A549 (cell line): Measurements from ENCODE around the gene HES1. TPM values are rescaled to one million over a fixed set of nuclear protein-coding genes. Genes with fewer than 3 reads are reported as not detected.
A peak's percentile ranks its signal among the peaks of the same experiment; 100 is the strongest.

Source experiments
- ATAC-seq, 2 experiments: fragments of 200-7000 bp in 1 of 2; fragments of >200 bp in 1 of 2; cut with Nextera tagmentation in 1 of 2; cut with Tn5 transposase in 1 of 2; 3 replicates each; pipeline versions ENCODE4 v1.8.0 to v1.9.1; 2018 to 2020; ENCODE audit warnings: mild to moderate bottlenecking in 1 of 2, moderate library complexity in 1 of 2
- CTCF ChIA-PET: fragments of 300-600 bp; sonication (Branson Sonifier 250); formaldehyde crosslinking; extraction: SDS; loops from one replicate; lab custom pipeline; 2021; ENCODE audit warnings: antibody characterized with exemption, inconsistent platforms; lab: Yijun Ruan, JAX
- POLR2A ChIA-PET: fragments of 350-600 bp; formaldehyde crosslinking; extraction: SDS; loops from one replicate; lab custom pipeline; 2021; ENCODE audit warnings: antibody characterized with exemption, inconsistent platforms; lab: Yijun Ruan, JAX
- DNase-seq, 2 experiments: peaks; one replicate each; pipeline versions ENCODE4 v3.0.0 to v3.0.0-alpha.2; 2011 to 2016; ENCODE audit warnings: low read depth in 1 of 2, low spot score in 1 of 2
- FAIRE-seq: peaks from 2 replicates; lab custom pipeline; 2011; peaks lifted over from hg19 to GRCh38; lab: Jason Lieb, UNC
- H3K27ac ChIP-seq, 2 experiments: fragments of >200 bp; sonication (Bioruptor Twin); formaldehyde crosslinking; 3 replicates each; pipeline ENCODE4 v1.5.1; 2016 to 2017
- H3K4me1 ChIP-seq: fragments of >200 bp; sonication (Bioruptor Twin); formaldehyde crosslinking; 3 replicates; pipeline ENCODE4 v1.6.1; 2016
- H3K4me2 ChIP-seq: fragments of >200 bp; sonication (Bioruptor Twin); formaldehyde crosslinking; 3 replicates; pipeline ENCODE4 v1.6.1; 2016
- H3K4me3 ChIP-seq: fragments of >200 bp; sonication (Bioruptor Twin); formaldehyde crosslinking; 3 replicates; pipeline ENCODE4 v1.5.1; 2016
- H3K9me3 ChIP-seq: fragments of >200 bp; sonication (Bioruptor Twin); formaldehyde crosslinking; 3 replicates; pipeline ENCODE4 v1.6.1; 2016
- BHLHE40 ChIP-seq: IDR thresholded peaks from 2 replicates; pipeline ENCODE4 v1.6.1; 2012; ENCODE audit warnings: low read depth, low read length, inconsistent platforms
- CEBPB ChIP-seq, 2 experiments: fragments of >200 bp in 1 of 2; sonication (Bioruptor Twin) in 1 of 2; formaldehyde crosslinking in 1 of 2; IDR thresholded peaks; 2 replicates each; pipeline ENCODE4 v1.6.1; 2012 to 2016
- CHD2 ChIP-seq: fragments of 150-350 bp; IDR thresholded peaks from 2 replicates; pipeline ENCODE4 v1.6.1; 2014; ENCODE audit warnings: low read length; ENCODE audit not compliant: partially characterized antibody
- EHF ChIP-seq: fragments of 250-450 bp; sonication (Bioruptor Pico); IDR thresholded peaks from 2 replicates; pipeline ENCODE4 v1.5.0; 2020; ENCODE audit warnings: mild to moderate bottlenecking
- EP300 ChIP-seq, 2 experiments: fragments of >200 bp; sonication (Bioruptor Twin); formaldehyde crosslinking; IDR thresholded peaks; 2 replicates in 1 of 2; 3 replicates in 1 of 2; pipeline ENCODE4 v1.6.1; 2016 to 2017
- FOSB ChIP-seq: fragments of 250-450 bp; sonication (Bioruptor Pico); IDR thresholded peaks from 2 replicates; pipeline ENCODE4 v1.5.0; 2020; ENCODE audit warnings: mild to moderate bottlenecking, moderate library complexity
- FOSL2 ChIP-seq, 2 experiments: fragments of 450-650 bp in 1 of 2; fragments of >200 bp in 1 of 2; sonication (Bioruptor Twin) in 1 of 2; formaldehyde crosslinking; IDR thresholded peaks; 2 replicates each; pipeline versions ENCODE4 v1.5.0 to v1.6.1; 2016 to 2020; ENCODE audit warnings: mild to moderate bottlenecking in 1 of 2, moderate library complexity in 1 of 2
- HEYL ChIP-seq: fragments of 250-450 bp; sonication (Bioruptor Pico); IDR thresholded peaks from 2 replicates; pipeline ENCODE4 v1.8.0; 2021; ENCODE audit warnings: mild to moderate bottlenecking, moderate library complexity
- HOXA7 ChIP-seq: fragments of 250-450 bp; sonication (Bioruptor Pico); IDR thresholded peaks from 2 replicates; pipeline ENCODE4 v1.5.0; 2020; ENCODE audit warnings: mild to moderate bottlenecking, moderate library complexity
- HOXB13 ChIP-seq: fragments of 250-450 bp; sonication (Bioruptor Pico); IDR thresholded peaks from 2 replicates; pipeline ENCODE4 v1.5.0; 2020; ENCODE audit warnings: low read depth, mild to moderate bottlenecking, moderate library complexity
- HOXB5 ChIP-seq: fragments of 250-450 bp; sonication (Bioruptor Pico); IDR thresholded peaks from 2 replicates; pipeline ENCODE4 v1.5.0; 2020; ENCODE audit warnings: mild to moderate bottlenecking, moderate library complexity
- JUN ChIP-seq, 2 experiments: fragments of >200 bp; sonication (Bioruptor Twin); formaldehyde crosslinking; IDR thresholded peaks; 2 replicates in 1 of 2; 3 replicates in 1 of 2; pipeline ENCODE4 v1.6.1; 2016 to 2017
- JUNB ChIP-seq: fragments of >200 bp; sonication (Bioruptor Twin); formaldehyde crosslinking; IDR thresholded peaks from 2 replicates; pipeline ENCODE4 v1.6.1; 2016
- KDM1A ChIP-seq: fragments of 200-600 bp; sonication (generic); IDR thresholded peaks from 2 replicates; pipeline ENCODE4 v1.6.1; 2016; ENCODE audit warnings: low read depth, mild to moderate bottlenecking
- RAD21 ChIP-seq, 2 experiments: fragments of >200 bp in 1 of 2; sonication (Bioruptor Twin) in 1 of 2; formaldehyde crosslinking in 1 of 2; IDR thresholded peaks in 1 of 2; conservative IDR thresholded peaks in 1 of 2; 2 replicates in 1 of 2; 3 replicates in 1 of 2; pipeline ENCODE4 v1.6.1; 2012 to 2018; ENCODE audit warnings: inconsistent platforms in 1 of 2
- TP53 ChIP-seq: fragments of 250-450 bp; sonication (Bioruptor Pico); IDR thresholded peaks from 2 replicates; pipeline ENCODE4 v1.5.0; 2021; ENCODE audit warnings: mild to moderate bottlenecking, moderate library complexity
- ZSCAN20 ChIP-seq: fragments of 250-450 bp; sonication (Bioruptor Pico); IDR thresholded peaks from 2 replicates; pipeline ENCODE4 v1.8.0; 2022; ENCODE audit warnings: mild to moderate bottlenecking, moderate library complexity
- WGBS: methylation state at CpG from one replicate; pipeline ENCODE4 v1.1.6; 2017; ENCODE audit errors: missing lambda C conversion rate; 5-methylcytosine and 5-hydroxymethylcytosine counted together
- polyA plus RNA-seq, 4 experiments: library from polyadenylated mRNA; depleted of rRNA in 3 of 4; stranded (reverse); fragments of >200 nt; fragmentation: RNase III in 1 of 4; extraction: RNeasy Plus Mini Kit Qiagen cat#74134 plus additional on column Dnase treatment in 1 of 4; gene quantifications; 2 replicates in 3 of 4; 3 replicates in 1 of 4; pipeline ENCODE4 v1.2.3, GENCODE V29; 2011 to 2017
- TF ChIP-seq, protein P1 (sequence below): IDR thresholded peaks from 2 replicates; pipeline ENCODE4 v1.6.1; 2012
- TF ChIP-seq, protein P2 (sequence below): fragments of 150-350 bp; IDR thresholded peaks from 2 replicates; pipeline ENCODE4 v1.6.1; 2014; ENCODE audit warnings: low read depth, mild to moderate bottlenecking, low read length
- TF ChIP-seq, protein P3 (sequence below): fragments of 200-600 bp; sonication (generic); IDR thresholded peaks from 2 replicates; pipeline ENCODE4 v1.6.1; 2016; ENCODE audit warnings: antibody characterized with exemption, mild to moderate bottlenecking, moderate library complexity
- TF ChIP-seq, protein P4 (sequence below): fragments of >200 bp; sonication (Bioruptor Twin); formaldehyde crosslinking; IDR thresholded peaks from 3 replicates; pipeline ENCODE4 v1.6.1; 2016
- TF ChIP-seq, protein P5 (sequence below): fragments of 450-650 bp; IDR thresholded peaks from 2 replicates; pipeline ENCODE4 v1.6.1; 2014; ENCODE audit warnings: antibody characterized with exemption

The HES1 gene
- polyA plus RNA-seq, 2 of the 4 experiments (the other 2 are of a cell fraction), result 8.3 to 66.6 TPM

DNA sequence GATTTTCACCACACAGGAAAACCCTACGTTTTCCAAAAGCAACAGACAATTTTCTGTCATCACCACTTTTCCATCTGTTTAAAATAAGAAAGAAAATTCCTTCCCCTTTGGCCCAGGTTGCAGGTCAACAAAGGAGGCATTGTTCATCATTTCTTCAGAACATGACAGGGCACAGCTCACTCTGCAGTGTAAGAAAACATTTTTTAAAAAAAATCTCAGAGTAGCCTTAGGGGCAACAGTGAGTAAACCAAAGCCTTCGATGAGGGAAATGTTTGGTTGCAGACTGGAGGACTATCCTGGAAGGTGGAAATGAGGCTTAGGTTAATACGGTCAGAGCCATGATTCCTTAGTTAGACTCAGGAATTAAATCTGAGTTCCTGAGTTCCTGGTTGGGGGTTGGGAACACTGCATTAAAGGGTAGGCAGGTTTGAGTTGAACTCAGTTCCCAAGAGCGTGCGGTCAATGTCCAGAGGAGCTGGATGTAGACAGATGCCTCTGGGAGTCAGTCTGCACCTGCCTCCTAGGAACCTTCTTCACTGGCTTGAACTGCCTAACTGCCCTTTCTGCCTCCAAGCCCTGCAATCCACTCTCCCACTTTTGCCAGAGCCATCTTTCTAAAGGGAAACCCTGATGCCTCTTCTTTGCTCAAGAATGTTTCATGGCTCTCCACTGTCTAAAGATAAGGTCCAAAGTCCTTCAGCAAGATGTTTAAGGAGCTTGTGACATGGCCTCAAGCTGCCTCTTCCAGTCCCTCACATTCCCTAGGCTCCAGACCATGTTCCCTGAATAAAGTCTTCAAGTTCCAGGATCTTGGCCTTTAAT lies 3.3 kb upstream of the HES1 start:
- no peak overlapping the region for H3K4me3 ChIP-seq
- peak in 1 of 2 experiments; percentile 33 for DNase-seq
- 61% methylated on average over 5 of the region's 5 CpGs for WGBS
- ATAC-seq, result no peak
- ChIA-PET CTCF (interaction anchor here (11.4 kb wide), 1 partner anchor 185 kb away, joined by 116 read pairs; no protein-coding TSS in a partner anchor), POLR2A (interaction anchor here (2.4 to 6.3 kb wide), 2 partner anchors 43 to 129 kb away, joined by 17 to 48 read pairs; no protein-coding TSS in a partner anchor)
- no peak for FAIRE-seq
- no peaks in the 10 kb centered on the region for H3K9me3 ChIP-seq
- 0 out of 2 replicates have a peak, but pooled peaks have one; percentile 24 for TF ChIP-seq ZSCAN20
- no peak for TF ChIP-seq JUNB
- TF ChIP-seq EHF (CRISPR knock-in tag), result no peak
- TF ChIP-seq, protein P1, sequence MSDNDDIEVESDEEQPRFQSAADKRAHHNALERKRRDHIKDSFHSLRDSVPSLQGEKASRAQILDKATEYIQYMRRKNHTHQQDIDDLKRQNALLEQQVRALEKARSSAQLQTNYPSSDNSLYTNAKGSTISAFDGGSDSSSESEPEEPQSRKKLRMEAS, result no peak
- 0 out of 2 replicates have a peak, but pooled peaks have one; percentile 28 for TF ChIP-seq HOXB13
- H3K4me2 ChIP-seq, result peak overlapping the region; percentile 92
- H3K27ac ChIP-seq, result peak overlapping the region; percentile 99; a peak in 5 of 6 replicates
- peaks cover 44% of the 10 kb centered on the region for H3K4me1 ChIP-seq

DNA sequence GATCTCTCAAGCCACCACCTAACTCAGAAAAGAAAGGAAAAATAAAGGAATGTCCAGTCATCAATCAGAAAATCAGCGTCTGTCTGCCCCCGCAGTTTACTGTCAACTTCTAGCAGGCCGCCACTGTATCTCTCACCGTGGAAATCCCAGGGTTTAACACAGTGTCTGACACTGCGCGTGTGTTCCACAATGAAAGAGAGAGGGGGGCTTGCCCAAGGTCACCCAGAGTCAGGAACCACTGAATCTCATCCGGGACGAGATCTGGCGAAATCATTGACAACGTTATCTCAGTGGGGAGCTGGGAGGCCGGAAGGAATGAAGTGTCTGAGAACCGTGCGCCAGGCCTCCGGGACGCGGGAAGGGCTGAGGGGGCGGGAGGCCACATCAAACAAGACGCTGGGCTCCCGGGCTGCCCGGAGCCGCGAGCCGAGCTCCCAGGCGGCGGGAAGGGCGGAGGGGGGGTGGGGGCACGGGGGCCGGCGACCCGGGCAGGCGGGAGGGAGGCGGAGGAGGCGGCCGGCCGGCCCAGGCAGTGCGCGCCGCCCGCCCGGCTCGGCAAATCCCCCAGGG lies 2.2 kb upstream of the HES1 start:
- peak in 1 of 2 experiments; percentile 1; a peak in 2 of 6 replicates for ATAC-seq
- H3K4me3 ChIP-seq, result peak overlapping the region; percentile 51
- no peak for FAIRE-seq
- no peaks in the 10 kb centered on the region for H3K9me3 ChIP-seq
- WGBS, result 69% methylated on average over 6 of the region's 41 CpGs
- peak overlapping the region; percentile 92 for H3K4me2 ChIP-seq
- peak overlapping the region; percentile 99 for H3K27ac ChIP-seq
- CTCF ChIA-PET, result interaction anchor here (1.2 to 11.4 kb wide), 2 partner anchors 130 to 184 kb away, joined by 5 to 116 read pairs; no protein-coding TSS in a partner anchor
- peaks cover 48% of the 10 kb centered on the region for H3K4me1 ChIP-seq
- TF ChIP-seq FOSL2 (IDR thresholded peaks at IDR 0.05) (no peak), FOSL2 (CRISPR knock-in tag; IDR thresholded peaks at IDR 0.05) (no peak), RAD21 (conservative IDR thresholded peaks at IDR 0.05 in 1 of 2, IDR thresholded peaks at IDR 0.05 in 1 of 2) (0 out of 5 replicates have a peak, but pooled peaks of 1 of the 2 experiments have one; percentile 1), JUNB (no peak), ZSCAN20 (peak; percentile 47; the same call in 1 of the 2 replicates), BHLHE40 (no peak), FOSB (peak; percentile 81; the same call in 1 of the 2 replicates), EP300 (IDR thresholded peaks at IDR 0.05) (no peak), JUN (IDR thresholded peaks at IDR 0.05) (0 out of 5 replicates have a peak, but pooled peaks of 1 of the 2 experiments have one; percentile 14), EHF (CRISPR knock-in tag) (peak; percentile 17; the same call in 1 of the 2 replicates), HOXB5 (CRISPR knock-in tag) (peak; percentile 78), HOXA7 (peak; percentile 74; the same call in 1 of the 2 replicates), CHD2 (peak; percentile 72), HEYL (CRISPR knock-in tag) (0 out of 2 replicates have a peak, but pooled peaks have one; percentile 27), KDM1A (no peak), CEBPB (IDR thresholded peaks at IDR 0.05) (no peak), TP53 (no peak)
- TF ChIP-seq, protein P2, sequence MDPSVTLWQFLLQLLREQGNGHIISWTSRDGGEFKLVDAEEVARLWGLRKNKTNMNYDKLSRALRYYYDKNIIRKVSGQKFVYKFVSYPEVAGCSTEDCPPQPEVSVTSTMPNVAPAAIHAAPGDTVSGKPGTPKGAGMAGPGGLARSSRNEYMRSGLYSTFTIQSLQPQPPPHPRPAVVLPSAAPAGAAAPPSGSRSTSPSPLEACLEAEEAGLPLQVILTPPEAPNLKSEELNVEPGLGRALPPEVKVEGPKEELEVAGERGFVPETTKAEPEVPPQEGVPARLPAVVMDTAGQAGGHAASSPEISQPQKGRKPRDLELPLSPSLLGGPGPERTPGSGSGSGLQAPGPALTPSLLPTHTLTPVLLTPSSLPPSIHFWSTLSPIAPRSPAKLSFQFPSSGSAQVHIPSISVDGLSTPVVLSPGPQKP, result no peak
- TF ChIP-seq, protein P3, sequence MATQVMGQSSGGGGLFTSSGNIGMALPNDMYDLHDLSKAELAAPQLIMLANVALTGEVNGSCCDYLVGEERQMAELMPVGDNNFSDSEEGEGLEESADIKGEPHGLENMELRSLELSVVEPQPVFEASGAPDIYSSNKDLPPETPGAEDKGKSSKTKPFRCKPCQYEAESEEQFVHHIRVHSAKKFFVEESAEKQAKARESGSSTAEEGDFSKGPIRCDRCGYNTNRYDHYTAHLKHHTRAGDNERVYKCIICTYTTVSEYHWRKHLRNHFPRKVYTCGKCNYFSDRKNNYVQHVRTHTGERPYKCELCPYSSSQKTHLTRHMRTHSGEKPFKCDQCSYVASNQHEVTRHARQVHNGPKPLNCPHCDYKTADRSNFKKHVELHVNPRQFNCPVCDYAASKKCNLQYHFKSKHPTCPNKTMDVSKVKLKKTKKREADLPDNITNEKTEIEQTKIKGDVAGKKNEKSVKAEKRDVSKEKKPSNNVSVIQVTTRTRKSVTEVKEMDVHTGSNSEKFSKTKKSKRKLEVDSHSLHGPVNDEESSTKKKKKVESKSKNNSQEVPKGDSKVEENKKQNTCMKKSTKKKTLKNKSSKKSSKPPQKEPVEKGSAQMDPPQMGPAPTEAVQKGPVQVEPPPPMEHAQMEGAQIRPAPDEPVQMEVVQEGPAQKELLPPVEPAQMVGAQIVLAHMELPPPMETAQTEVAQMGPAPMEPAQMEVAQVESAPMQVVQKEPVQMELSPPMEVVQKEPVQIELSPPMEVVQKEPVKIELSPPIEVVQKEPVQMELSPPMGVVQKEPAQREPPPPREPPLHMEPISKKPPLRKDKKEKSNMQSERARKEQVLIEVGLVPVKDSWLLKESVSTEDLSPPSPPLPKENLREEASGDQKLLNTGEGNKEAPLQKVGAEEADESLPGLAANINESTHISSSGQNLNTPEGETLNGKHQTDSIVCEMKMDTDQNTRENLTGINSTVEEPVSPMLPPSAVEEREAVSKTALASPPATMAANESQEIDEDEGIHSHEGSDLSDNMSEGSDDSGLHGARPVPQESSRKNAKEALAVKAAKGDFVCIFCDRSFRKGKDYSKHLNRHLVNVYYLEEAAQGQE, result peak; percentile 56
- TF ChIP-seq, protein P4, sequence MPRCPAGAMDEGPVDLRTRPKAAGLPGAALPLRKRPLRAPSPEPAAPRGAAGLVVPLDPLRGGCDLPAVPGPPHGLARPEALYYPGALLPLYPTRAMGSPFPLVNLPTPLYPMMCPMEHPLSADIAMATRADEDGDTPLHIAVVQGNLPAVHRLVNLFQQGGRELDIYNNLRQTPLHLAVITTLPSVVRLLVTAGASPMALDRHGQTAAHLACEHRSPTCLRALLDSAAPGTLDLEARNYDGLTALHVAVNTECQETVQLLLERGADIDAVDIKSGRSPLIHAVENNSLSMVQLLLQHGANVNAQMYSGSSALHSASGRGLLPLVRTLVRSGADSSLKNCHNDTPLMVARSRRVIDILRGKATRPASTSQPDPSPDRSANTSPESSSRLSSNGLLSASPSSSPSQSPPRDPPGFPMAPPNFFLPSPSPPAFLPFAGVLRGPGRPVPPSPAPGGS, result no peak
- TF ChIP-seq, protein P5, sequence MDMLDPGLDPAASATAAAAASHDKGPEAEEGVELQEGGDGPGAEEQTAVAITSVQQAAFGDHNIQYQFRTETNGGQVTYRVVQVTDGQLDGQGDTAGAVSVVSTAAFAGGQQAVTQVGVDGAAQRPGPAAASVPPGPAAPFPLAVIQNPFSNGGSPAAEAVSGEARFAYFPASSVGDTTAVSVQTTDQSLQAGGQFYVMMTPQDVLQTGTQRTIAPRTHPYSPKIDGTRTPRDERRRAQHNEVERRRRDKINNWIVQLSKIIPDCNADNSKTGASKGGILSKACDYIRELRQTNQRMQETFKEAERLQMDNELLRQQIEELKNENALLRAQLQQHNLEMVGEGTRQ, result no peak
- POLR2A ChIA-PET, result interaction anchor here (0.6 to 6.3 kb wide), 5 partner anchors 36 to 130 kb away, joined by 3 to 48 read pairs (median 5); no protein-coding TSS in a partner anchor
- peak in 1 of 2 experiments; percentile 68 for DNase-seq
